Measurements from ENCODE around the gene S100P.

S100P gene

DNA sequence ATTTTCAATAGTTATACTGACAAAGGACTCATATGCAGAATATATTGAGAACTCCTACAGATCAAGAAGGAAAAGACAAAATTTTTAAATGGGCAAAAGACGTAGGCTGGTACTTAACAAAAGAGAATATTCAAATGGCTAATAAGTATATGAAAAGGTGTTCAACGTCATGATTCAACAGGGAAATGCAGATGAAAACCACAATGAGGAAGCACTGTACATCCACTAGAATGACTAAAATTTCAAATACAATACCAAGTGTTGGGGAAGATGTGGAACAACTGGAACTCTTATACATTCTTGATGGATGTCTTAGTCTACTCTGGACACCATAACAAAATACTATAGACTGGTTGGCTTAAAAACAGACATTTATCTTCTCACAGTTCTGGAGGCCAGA, 17.3 kb downstream of the S100P start:
- TF ChIP-seq ZNF274 (IDR thresholded peaks at IDR 0.05; ENCODE audit: low read depth, low read length) (no peak), YY1 (IDR thresholded peaks at IDR 0.05; ENCODE audit: insufficient read depth, insufficient read length) (no peak), SUZ12 (IDR thresholded peaks at IDR 0.05; ENCODE audit: extremely low read depth, insufficient read depth, insufficient read length) (no peak)
- DNase-seq (ENCODE audit: low read depth, low spot score): no peak
- Histone ChIP-seq H3K9ac (ENCODE audit: insufficient read length, low read depth) (no peak overlapping the region), H3K4me3 (ENCODE audit: insufficient read length, low read depth) (no peak overlapping the region), H3K27me3 (ENCODE audit: insufficient read depth, insufficient read length) (peaks cover 6% of the 10 kb centered on the region), H3K36me3 (ENCODE audit: insufficient read depth, insufficient read length, low read length) (peaks cover 23% of the 10 kb centered on the region), H3K9me3 (ENCODE audit: insufficient read depth, low read length) (peaks cover 11% of the 10 kb centered on the region; the same call in 1 of the 2 replicates), H3K4me1 (ENCODE audit: insufficient read depth, insufficient read length) (no peaks in the 10 kb centered on the region)

DNA sequence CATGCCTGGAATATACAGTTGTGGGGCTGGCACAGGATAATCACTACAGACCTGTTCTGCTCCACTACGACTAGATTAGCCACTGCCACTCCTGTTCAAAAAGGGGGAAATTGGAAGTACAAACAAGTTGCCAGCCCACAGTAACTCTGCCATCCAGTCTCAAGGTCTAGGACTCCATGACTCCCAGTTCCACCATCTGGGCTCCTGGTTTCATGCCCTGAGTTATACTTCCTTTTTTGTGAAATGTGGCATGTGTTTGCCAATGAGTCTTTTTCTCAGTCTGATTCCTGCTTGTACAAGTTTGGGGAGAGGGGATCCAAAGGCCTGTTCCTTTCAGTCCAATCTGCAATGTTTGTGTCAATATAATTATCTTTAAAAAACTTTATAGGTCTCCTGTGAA, 21.3 kb downstream of the S100P start:
- H3K4me1 ChIP-seq (ENCODE audit: insufficient read depth, insufficient read length): no peaks in the 10 kb centered on the region
- H3K36me3 ChIP-seq (ENCODE audit: insufficient read depth, insufficient read length, low read length): no peaks in the 10 kb centered on the region
- 0 out of 2 replicates have a peak, but pooled peaks cover 6% of the 10 kb centered on the region for H3K9me3 ChIP-seq (ENCODE audit: insufficient read depth, low read length)
- TF ChIP-seq SUZ12 (IDR thresholded peaks at IDR 0.05; ENCODE audit: extremely low read depth, insufficient read depth, insufficient read length): no peak
- no peak for TF ChIP-seq ZNF274 (IDR thresholded peaks at IDR 0.05; ENCODE audit: low read depth, low read length)
- TF ChIP-seq YY1 (IDR thresholded peaks at IDR 0.05; ENCODE audit: insufficient read depth, insufficient read length): no peak
- peaks cover 6% of the 10 kb centered on the region for H3K27me3 ChIP-seq (ENCODE audit: insufficient read depth, insufficient read length)
- no peak for DNase-seq (ENCODE audit: low read depth, low spot score)
- no peak overlapping the region for H3K4me3 ChIP-seq (ENCODE audit: insufficient read length, low read depth)
- H3K9ac ChIP-seq (ENCODE audit: insufficient read length, low read depth): no peak overlapping the region

DNA sequence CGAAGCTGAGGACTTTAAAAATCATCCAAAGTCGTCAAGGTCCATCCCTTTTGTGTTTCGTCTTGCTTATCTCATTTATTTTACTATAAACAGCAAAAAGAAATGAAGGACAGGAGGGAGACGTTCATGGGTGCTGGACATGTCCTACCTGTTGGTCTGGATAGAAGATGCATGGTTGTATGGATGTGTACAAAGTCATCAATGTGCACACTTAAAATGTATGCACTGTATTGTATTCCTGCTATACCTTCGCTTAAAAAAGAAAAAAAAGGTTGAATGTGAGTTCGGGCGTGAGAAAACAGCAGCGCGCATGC, 22.0 kb downstream of the S100P start:
- DNase-seq (ENCODE audit: low read depth, low spot score): no peak
- H3K27me3 ChIP-seq (ENCODE audit: insufficient read depth, insufficient read length): peaks cover 6% of the 10 kb centered on the region
- H3K36me3 ChIP-seq (ENCODE audit: insufficient read depth, insufficient read length, low read length): no peaks in the 10 kb centered on the region
- peak overlapping the region; percentile 99 for H3K4me3 ChIP-seq (ENCODE audit: insufficient read length, low read depth)
- 0 out of 2 replicates have a peak, but pooled peaks cover 6% of the 10 kb centered on the region for H3K9me3 ChIP-seq (ENCODE audit: insufficient read depth, low read length)
- TF ChIP-seq ZNF274 (IDR thresholded peaks at IDR 0.05; ENCODE audit: low read depth, low read length) (no peak), YY1 (IDR thresholded peaks at IDR 0.05; ENCODE audit: insufficient read depth, insufficient read length) (no peak), SUZ12 (IDR thresholded peaks at IDR 0.05; ENCODE audit: extremely low read depth, insufficient read depth, insufficient read length) (no peak)
- peak overlapping the region; percentile 69 for H3K9ac ChIP-seq (ENCODE audit: insufficient read length, low read depth)
- no peaks in the 10 kb centered on the region for H3K4me1 ChIP-seq (ENCODE audit: insufficient read depth, insufficient read length)

DNA sequence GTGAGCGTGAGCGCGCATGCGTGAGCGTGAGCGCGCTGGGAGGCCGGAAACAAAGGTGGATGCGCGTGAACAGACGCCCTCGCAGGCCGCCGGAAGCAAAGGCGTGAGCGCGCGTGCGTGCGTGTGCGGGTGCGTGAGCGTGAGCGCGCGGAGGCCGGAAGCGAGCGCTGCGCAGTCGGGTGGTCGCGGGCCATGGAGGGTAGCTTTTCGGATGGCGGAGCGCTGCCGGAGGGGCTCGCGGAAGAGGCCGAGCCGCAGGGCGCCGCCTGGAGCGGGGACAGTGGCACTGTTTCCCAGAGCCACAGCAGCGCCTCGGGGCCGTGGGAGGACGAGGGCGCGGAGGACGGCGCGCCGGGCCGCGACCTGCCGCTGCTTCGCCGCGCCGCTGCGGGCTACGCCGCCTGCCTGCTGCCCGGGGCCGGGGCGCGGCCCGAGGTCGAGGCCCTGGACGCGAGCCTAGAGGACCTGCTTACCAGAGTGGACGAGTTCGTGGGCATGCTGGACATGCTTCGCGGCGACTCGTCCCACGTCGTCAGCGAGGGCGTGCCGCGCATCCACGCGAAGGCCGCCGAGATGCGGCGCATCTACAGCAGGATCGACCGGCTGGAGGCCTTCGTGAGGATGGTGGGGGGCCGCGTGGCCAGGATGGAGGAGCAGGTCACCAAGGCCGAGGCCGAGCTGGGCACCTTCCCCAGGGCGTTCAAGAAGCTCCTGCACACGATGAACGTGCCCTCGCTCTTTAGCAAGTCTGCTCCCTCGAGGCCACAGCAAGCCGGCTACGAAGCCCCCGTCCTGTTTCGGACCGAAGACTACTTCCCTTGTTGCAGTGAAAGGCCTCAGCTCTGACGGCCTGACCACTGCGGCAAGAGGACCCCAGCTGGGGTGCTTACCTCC, 22.6 kb downstream of the S100P start, which contains the start of gene BLOC1S4:
TSS of gene BLOC1S4 (plus strand) at position 157 of the 894 bp plus-strand sequence. CDS start at position 193, 36 bp downstream.
- H3K36me3 ChIP-seq (ENCODE audit: insufficient read depth, insufficient read length, low read length): no peaks in the 10 kb centered on the region
- H3K9ac ChIP-seq (ENCODE audit: insufficient read length, low read depth): peak within 1 kb of the TSS; percentile 99
- peaks cover 4% of the 10 kb centered on the region for H3K27me3 ChIP-seq (ENCODE audit: insufficient read depth, insufficient read length)
- 0 out of 2 replicates have a peak, but pooled peaks cover 4% of the 10 kb centered on the region for H3K9me3 ChIP-seq (ENCODE audit: insufficient read depth, low read length)
- DNase-seq (ENCODE audit: low read depth, low spot score): peak; percentile 89
- H3K4me1 ChIP-seq (ENCODE audit: insufficient read depth, insufficient read length): no peaks in the 10 kb centered on the region
- TF ChIP-seq SUZ12 (IDR thresholded peaks at IDR 0.05; ENCODE audit: extremely low read depth, insufficient read depth, insufficient read length): no peak
- peak; percentile 44 for TF ChIP-seq YY1 (IDR thresholded peaks at IDR 0.05; ENCODE audit: insufficient read depth, insufficient read length)
- no peak for TF ChIP-seq ZNF274 (IDR thresholded peaks at IDR 0.05; ENCODE audit: low read depth, low read length)
- peak within 1 kb of the TSS; percentile 99 for H3K4me3 ChIP-seq (ENCODE audit: insufficient read length, low read depth)

DNA sequence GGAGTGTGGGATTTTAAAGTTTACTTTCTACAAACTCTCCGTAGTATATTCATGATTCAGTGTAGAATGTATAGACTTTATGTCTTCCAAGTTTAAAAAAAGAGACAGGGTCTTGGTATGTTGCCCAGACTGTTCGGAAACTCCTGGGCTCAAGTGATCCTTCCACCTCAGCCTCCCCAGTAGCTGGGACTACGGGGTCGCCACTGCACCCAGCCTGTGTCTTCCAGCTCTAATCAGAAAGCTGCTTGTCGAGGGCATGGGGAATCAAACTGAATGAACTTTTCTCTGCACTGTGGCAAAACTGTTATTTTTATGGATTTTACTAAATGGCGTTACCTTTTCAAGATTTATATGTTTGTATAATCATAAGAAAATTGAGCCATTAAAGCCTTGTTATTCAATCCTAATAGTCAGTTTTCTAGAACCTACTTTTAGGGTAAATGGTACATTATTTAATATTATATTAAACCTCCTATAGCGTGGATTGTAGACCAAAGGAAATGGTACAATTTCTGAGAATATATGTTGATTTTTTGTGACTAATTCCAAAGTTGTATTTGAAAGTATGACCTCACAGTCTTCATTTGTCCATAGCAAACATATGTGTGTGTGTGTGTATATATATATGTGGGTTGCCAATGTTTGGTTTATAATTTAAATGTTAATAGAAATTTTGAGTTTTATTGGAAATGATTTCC, 23.4 kb downstream of the S100P start:
- Histone ChIP-seq H3K9me3 (ENCODE audit: insufficient read depth, low read length) (no peaks in the 10 kb centered on the region), H3K4me3 (ENCODE audit: insufficient read length, low read depth) (peak overlapping the region; percentile 99), H3K9ac (ENCODE audit: insufficient read length, low read depth) (peak overlapping the region; percentile 99), H3K27me3 (ENCODE audit: insufficient read depth, insufficient read length) (no peaks in the 10 kb centered on the region), H3K4me1 (ENCODE audit: insufficient read depth, insufficient read length) (no peaks in the 10 kb centered on the region), H3K36me3 (ENCODE audit: insufficient read depth, insufficient read length, low read length) (no peaks in the 10 kb centered on the region)
- no peak for TF ChIP-seq SUZ12 (IDR thresholded peaks at IDR 0.05; ENCODE audit: extremely low read depth, insufficient read depth, insufficient read length)
- no peak for TF ChIP-seq ZNF274 (IDR thresholded peaks at IDR 0.05; ENCODE audit: low read depth, low read length)
- TF ChIP-seq YY1 (IDR thresholded peaks at IDR 0.05; ENCODE audit: insufficient read depth, insufficient read length): no peak
- no peak for DNase-seq (ENCODE audit: low read depth, low spot score)

DNA sequence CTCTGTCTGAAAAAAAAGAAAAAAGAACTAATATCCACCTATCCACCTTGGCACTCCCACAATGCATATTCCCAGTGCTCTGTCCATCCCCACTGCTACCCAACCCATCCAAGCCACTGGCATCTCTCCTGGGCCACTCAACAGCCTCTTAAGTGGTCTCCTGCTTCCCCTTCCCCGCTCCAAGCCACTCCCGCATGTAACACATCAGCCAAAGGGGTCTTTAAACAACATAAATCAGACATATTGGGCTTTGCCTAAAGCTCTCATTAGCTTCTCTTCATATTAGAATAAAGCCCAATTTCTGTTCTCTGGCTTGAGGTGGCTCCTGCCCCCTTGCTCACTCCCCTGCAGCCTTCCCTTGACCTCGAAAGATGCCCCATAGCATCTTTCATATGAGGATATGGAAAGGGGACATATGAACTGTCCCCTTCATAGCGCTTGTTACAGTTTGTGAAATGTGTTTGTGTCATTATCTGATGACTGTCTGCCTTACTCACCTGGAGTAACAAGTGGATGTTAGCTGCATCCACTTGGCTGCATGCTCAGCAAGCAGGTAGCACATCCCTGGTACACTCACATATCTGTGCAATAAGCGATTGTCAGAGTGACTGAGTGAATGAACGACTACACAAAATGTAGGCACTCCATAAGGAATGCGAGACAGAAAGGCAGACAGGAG, 25.4 kb downstream of the S100P start:
- no peaks in the 10 kb centered on the region for H3K36me3 ChIP-seq (ENCODE audit: insufficient read depth, insufficient read length, low read length)
- no peaks in the 10 kb centered on the region for H3K9me3 ChIP-seq (ENCODE audit: insufficient read depth, low read length)
- no peaks in the 10 kb centered on the region for H3K27me3 ChIP-seq (ENCODE audit: insufficient read depth, insufficient read length)
- no peak for TF ChIP-seq ZNF274 (IDR thresholded peaks at IDR 0.05; ENCODE audit: low read depth, low read length)
- no peak for TF ChIP-seq YY1 (IDR thresholded peaks at IDR 0.05; ENCODE audit: insufficient read depth, insufficient read length)
- TF ChIP-seq SUZ12 (IDR thresholded peaks at IDR 0.05; ENCODE audit: extremely low read depth, insufficient read depth, insufficient read length): no peak
- H3K4me1 ChIP-seq (ENCODE audit: insufficient read depth, insufficient read length): peaks cover 2% of the 10 kb centered on the region
- no peak overlapping the region for H3K4me3 ChIP-seq (ENCODE audit: insufficient read length, low read depth)
- DNase-seq (ENCODE audit: low read depth, low spot score): no peak
- no peak overlapping the region for H3K9ac ChIP-seq (ENCODE audit: insufficient read length, low read depth)

All from NT2/D1 (cell line).